Neural progenitor cell (in vitro differentiated cells): ENCODE results near the gene PBXIP1.

Experiments
- CTCF ChIP-seq: fragments of 200-600 bp; sonication (generic); IDR thresholded peaks from 2 replicates; pipeline ENCODE4 v1.5.1; 2017; ENCODE audit warnings: antibody characterized with exemption, mild to moderate bottlenecking
- EZH2 ChIP-seq: fragments of 200-600 bp; sonication (generic); IDR thresholded peaks from 2 replicates; pipeline ENCODE4 v1.6.1; 2017; ENCODE audit warnings: antibody characterized with exemption, mild to moderate bottlenecking, moderate library complexity

GRCh38 chr1:154951901-154952657, 3.8 kb downstream of the PBXIP1 start:
- TF ChIP-seq CTCF (no peak), EZH2 (no peak)
